Dermis microvascular lymphatic vessel endothelial cell (primary cell): ENCODE results near the gene SPRY4. TPM values are rescaled to one million over a fixed set of nuclear protein-coding genes. Genes with fewer than 3 reads are reported as not detected.
"Not testable (repeated sequence)": the region's sequence is repeated elsewhere in the genome, so short reads cannot be mapped to it uniquely, and the experiment has no call there.

Source experiments
- DNase-seq, 2 donors: peaks; one replicate each; pipeline versions ENCODE4 v3.0.0 to v3.0.0-alpha.2; 2010; ENCODE audit warnings: low read depth in 2 of 2
- total RNA-seq: library from RNA; depleted of rRNA; stranded (reverse); fragments of >200 nt; gene quantifications from 2 replicates; pipeline ENCODE4 v1.2.1, GENCODE V29; 2014

Gene SPRY4
- total RNA-seq, 1 donor from 2014 or later: 4.5 TPM

- DNase-seq: peak; percentile 53 to 84
These were observed 29.6 kb downstream of the SPRY4 start for GRCh38 chr5:142295084-142295758.

- peak; percentile 37 to 72 for DNase-seq
These were observed 31.3 kb downstream of the SPRY4 start for GRCh38 chr5:142293486-142293885.

- DNase-seq: no peak
These were observed 32.0 kb downstream of the SPRY4 start for GRCh38 chr5:142292808-142293207.

GRCh38 chr5:142292249-142292648 lies 32.6 kb downstream of the SPRY4 start:
- DNase-seq: no peak

GRCh38 chr5:142290577-142291299 lies 34.1 kb downstream of the SPRY4 start:
- no peak for DNase-seq

GRCh38 chr5:142289708-142290576 lies 34.9 kb downstream of the SPRY4 start:
- no peak for DNase-seq

GRCh38 chr5:142287973-142288313 lies 36.9 kb downstream of the SPRY4 start:
- no peak for DNase-seq

- peak; percentile 47 to 88 for DNase-seq
These were observed 37.5 kb downstream of the SPRY4 start for GRCh38 chr5:142287096-142287972.

- no peak for DNase-seq
These were observed 38.7 kb downstream of the SPRY4 start for GRCh38 chr5:142286111-142286510.

GRCh38 chr5:142283304-142283703 lies 41.5 kb downstream of the SPRY4 start:
- DNase-seq: no peak

GRCh38 chr5:142281966-142282365 lies 42.9 kb downstream of the SPRY4 start:
- no peak for DNase-seq

- DNase-seq: peak in 1 of 2 donors; percentile 38
These were observed 43.8 kb downstream of the SPRY4 start for GRCh38 chr5:142281008-142281367.

- DNase-seq: peak; percentile 93 to 97
These were observed 44.5 kb downstream of the SPRY4 start for GRCh38 chr5:142280066-142281007.

GRCh38 chr5:142278627-142279026 lies 46.2 kb downstream of the SPRY4 start:
- DNase-seq: no peak

GRCh38 chr5:142277796-142278195 lies 47.0 kb downstream of the SPRY4 start:
- DNase-seq: no peak

GRCh38 chr5:142276517-142276916 lies 48.3 kb downstream of the SPRY4 start:
- DNase-seq: no peak

GRCh38 chr5:142275496-142275895 lies 49.3 kb downstream of the SPRY4 start:
- DNase-seq: no peak

GRCh38 chr5:142272596-142272995 lies 52.2 kb downstream of the SPRY4 start:
- DNase-seq: not testable (repeated sequence)

GRCh38 chr5:142264084-142264483 lies 60.7 kb downstream of the SPRY4 start:
- DNase-seq: not testable (repeated sequence)

- no peak for DNase-seq
These were observed 61.5 kb downstream of the SPRY4 start for GRCh38 chr5:142263346-142263745.
